NCI-H146 treated with DMSO at 0.1 percent for 48 hours (cell line): ENCODE data around the gene GLRX3.
"Not testable (repeated sequence)": the region's sequence is repeated elsewhere in the genome, so short reads cannot be mapped to it uniquely, and the experiment has no call there.

Experiments
- DNase-seq: peaks from one replicate; lab custom pipeline; 2025; ENCODE audit not compliant: unreplicated experiment; lab: John Stamatoyannopoulos, UW

Gene GLRX3

DNA sequence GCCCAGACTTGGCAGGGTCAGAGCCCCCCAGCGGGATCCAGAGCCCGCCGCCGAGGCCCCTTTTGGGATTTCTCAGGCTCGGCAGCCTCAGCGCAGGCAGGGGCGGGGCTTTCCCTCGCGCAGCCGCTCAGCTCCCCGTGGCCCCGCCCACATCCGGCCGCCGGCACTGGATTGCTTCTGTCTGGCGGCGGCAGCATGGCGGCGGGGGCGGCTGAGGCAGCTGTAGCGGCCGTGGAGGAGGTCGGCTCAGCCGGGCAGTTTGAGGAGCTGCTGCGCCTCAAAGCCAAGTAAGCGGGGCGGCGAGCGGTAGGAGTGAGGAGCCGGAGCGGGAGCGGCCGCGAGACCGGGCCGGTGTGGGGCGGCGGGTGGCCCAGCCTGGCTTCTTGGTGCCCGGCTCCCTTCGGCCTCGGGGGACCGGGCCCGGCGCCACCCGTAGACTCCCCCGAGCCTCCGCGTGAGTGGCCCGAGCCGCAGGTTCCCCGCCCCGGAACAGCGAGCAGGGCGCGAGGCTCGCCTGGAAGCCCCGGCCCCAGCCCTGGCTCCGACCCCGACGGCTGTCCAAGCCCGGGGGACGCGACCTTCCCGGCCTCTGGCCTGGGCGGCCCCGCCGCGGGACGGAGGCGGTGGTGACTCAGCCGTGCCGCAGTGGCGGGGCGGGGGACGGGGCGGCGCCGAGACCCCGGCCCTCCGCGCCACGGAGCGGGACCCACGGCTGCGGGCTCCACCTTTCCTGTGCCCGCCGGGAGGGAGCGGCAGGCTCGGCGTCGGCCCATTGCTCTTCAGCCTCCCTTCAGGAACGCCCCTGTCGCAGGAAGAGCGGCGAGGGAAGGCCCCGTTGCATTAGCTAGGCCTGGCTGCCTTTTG lies at the start of gene GLRX3:
TSS of gene GLRX3 (plus strand) at position 166 of the 864 bp plus-strand sequence. CDS start at position 196, 30 bp downstream.
- peak; percentile 62 for DNase-seq

DNA sequence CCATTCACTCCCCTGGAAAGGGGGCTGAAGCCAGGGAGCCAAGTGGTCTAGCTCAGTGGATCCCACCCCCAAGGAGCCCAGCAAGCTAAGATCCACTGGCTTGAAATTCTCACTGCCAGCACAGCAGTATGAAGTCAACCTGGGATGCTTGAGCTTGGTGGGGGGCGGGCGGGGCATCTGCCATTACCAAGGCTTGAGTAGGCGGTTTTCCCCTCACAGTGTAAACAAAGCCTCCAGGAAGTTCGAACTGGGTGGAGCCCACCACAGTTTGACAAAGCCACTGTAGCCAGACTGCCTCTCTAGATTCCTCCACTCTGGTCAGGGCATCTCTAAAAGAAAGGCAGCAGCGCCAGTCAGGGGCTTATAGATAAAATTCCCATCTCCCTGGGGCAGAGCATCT lies 45.6 kb upstream of the GLRX3 start:
- not testable (repeated sequence) for DNase-seq

DNA sequence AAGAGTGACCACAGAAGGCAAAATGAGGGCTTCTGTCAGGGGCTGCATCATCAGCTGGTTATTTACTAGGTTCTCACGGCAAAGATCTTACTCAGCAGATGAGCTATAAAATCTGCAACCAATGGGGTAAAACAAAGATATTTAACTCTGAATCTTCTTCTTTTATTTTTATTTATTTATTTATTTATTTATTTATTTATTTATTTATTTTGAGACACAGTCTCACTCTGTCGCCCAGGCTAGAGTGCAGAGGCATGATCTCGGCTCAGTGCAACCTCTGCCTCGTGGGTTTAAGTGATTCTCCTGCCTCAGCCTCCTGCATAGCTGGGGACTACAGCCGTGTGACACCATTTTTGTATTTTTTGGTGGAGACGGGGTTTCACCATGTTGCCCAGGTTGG lies 36.8 kb upstream of the GLRX3 start:
- no peak for DNase-seq

DNA sequence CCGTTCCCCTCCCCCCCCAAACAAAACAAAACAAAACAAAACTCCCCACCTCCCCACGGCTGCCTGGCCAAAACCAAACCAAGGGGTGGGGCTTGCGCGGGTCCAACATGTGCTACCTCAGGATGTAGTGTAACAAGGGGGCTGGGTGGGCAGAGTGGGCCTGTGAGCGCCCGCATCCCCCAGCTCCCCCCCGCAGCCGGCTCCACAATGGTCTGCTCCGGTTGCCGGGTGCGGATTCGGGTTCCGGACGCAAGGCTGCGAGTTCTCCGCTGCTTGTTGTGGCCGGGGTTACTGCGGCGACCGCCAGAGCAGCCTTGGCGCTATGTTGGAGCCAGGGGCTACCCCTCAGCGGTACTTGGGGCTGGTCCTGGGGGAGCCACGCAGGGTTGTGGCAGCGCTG lies 30.5 kb upstream of the GLRX3 start:
- DNase-seq, result no peak

DNA sequence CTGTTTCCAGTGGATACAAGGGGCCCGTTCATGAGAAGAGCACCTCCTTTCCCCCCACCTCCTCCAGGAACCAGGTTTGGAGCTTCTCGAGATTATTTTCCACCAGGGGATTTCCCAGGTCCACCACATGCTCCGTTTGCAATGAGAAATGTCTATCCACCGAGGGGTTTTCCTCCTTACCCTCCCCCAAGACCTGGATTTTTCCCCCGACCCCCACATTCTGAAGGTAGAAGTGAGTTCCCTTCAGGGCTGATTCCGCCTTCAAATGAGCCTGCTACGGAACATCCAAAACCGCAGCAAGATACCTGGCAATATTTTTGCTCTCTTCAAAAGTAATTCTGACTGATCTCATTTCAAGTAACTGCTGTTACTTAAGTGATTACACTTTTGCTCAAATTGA lies 28.0 kb upstream of the GLRX3 start:
- DNase-seq, result not testable (repeated sequence)

DNA sequence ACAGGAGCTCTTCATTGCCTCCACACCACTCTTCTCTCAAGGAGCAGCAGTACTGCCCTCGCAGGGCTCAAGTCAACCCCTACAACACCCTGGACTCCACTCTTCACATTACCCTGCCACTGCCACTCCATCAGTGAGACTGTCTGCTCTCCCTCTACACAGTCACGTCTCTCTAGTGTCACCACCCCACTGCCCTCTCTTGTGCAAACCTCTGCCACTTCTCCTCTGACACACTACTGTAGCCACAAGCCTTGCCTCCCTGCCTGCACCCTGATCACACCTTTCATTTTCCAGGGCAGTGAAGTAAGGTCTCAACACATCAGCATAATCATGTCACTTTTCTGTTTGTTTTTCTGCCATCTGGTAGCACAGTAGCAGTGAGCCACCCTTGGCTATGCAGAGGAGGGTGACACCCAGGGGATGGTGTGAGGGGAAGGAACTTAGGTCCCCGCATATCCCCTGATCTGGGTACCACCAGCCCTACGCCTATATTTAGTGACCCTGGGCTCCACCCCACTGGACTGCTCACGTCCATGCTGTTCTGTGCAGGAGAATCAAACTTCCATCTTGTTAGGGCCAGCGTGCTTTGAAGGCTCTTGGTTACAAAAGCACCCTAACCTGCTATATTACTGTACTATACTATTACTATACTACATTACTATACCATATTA lies 27.1 kb upstream of the GLRX3 start:
- DNase-seq, result no peak

DNA sequence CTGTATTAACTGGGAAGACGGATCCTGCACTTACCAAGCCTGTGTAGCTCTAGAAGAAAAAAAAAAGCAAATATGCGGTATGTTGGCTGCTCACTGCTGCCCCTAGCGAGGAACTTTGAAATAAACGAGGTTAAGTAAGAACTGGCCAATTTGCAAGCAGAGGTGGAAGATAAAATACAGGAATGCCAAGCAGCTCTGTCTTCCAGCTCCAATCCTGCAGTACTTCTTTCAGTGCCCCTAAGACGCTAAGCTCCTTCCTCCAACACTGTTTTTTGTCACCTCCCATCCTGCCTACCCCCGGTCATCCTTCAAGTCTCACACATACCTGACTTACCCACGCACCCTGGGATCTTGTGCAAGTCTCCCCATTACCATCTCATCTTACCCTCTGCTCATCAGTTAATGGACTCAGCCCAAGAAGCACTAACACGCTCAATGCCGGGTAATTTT lies 26.4 kb upstream of the GLRX3 start:
- DNase-seq, result peak; percentile 63

DNA sequence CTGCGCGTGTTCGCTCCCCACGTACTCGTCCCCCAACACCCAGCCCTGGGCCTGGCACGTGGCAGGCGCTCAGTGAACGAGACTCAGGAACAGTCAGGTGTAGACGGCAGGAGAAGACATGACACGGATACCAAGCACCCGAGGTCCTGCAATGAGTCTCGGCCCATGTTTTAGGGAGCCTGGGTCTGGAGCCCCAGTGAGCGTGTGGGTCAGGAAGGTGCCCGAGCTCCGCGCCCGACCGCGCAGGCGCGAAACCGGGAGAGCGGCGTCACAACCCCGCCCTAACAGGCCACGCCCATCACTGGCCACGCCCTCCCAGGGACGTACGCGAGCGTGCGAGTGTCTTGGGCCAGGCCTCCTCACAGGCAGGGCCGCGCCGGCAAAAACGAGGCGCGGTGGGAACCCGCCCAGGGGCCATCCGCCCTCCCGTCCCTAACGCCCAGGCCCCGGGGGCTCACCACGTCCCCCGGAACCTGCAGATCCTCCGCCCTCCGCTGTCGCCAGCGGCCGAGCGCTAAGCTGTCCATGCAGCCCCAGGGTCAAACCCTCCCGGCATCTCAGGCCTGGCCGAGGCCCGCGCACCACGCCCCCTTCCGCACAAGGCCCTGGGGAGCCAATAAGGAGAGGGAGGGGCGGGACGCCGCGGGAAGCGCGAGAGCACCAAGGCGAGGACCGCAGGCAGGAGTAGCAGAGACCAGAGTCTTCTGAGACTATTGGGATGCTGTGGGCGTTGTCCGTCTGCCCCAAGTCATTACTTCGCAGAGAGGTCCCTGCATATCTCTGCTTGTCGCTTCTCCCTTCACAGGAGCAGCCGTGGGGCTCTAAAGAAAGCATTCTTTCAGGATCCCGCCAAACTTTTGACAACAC lies 25.7 kb upstream of the GLRX3 start, which contains the start of gene C10orf143:
TSS of gene C10orf143 (minus strand) at position 585 of the 867 bp plus-strand sequence. CDS start at position 527, 58 bp downstream.
- peak; percentile 87 for DNase-seq

DNA sequence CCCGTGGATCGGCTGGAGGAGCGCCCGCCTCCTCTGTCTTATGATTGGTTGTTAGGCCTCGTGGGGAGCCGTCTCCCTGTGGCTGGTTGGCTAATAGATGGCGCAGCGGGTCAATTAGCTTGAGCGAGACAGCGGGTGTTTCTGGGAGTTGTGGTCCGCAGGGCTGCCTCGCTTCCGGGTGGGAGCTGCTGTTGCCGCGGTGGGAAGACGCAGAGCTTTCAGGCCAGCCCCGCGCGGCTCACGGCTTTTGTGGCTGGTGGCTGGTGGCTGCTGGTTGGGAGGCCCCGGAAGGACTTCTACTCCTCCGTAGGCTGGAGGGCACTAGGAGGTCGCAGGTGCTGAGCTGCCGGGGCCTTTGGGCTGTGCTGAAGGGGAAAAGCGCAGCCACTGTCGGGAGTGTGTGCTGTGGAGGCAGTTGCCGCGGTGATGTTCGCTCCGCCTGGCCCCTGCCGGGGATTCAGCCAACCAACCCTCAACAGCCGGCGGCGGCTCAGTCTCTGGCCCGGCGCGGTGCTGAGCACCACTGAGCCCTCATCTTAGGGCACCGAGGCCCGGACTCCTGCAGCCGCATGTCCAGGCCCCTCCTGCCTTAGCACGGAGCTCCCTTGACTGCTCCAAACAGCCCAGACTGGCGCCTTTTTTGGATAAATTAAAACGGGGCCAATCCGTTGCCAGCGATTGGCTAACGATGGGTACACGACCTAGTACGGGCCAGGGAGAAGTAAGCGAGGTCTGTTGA lies 24.9 kb upstream of the GLRX3 start:
- DNase-seq, result peak; percentile 91

DNA sequence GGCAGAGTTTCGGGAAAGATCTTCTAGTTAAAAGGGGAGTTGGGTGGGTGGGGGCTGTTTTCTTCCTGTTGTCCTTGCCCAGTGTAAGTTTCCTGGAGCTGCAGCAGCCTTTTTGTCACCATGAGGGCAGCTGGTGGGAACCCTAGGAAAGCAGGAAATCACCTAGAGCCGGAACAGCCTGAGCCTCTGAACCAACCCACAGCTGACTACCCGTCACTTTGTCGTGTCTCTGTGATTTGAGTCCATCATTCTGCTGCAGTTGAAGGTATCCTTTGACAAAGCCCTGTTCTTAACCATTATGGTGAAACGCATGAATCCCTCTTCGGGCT lies 24.4 kb upstream of the GLRX3 start:
- no peak for DNase-seq

DNA sequence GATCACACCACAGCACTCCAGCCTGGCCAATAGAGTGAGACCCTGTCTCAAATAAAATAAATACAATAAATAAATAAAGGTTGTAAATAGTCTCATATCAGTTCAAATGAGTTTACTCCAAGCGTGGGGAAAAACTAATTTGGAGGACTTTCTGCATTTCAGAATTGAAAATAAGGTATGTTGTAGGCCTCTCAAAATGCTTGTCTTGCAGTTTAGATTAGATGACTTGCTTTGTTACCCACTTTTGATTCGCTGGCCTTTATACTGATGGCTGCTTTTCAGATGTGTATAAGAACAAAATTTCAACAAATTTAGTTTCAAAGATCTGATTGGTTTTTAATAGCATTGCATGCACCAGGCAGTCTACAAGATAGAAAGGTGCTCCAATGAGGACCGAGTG lies 23.4 kb upstream of the GLRX3 start:
- no peak for DNase-seq

DNA sequence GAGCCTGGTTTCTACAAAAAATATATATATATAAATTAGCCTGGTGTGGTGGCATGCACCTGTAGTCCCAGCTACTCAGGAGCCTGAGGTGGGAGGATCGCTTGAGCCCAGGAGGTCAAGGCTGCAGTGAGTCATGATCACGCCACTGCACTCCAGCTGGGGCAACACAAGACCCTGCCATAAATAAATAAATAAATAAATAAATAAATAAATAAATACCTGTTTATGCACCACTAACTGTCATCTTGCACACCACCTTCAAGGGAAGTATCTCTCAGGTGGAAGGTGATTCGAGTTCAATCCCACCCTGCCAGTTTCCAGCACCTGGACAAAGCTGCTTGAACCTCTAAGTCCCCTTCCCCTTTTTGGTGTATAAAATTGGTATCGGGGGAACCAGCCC lies 19.2 kb upstream of the GLRX3 start:
- not testable (repeated sequence) for DNase-seq

DNA sequence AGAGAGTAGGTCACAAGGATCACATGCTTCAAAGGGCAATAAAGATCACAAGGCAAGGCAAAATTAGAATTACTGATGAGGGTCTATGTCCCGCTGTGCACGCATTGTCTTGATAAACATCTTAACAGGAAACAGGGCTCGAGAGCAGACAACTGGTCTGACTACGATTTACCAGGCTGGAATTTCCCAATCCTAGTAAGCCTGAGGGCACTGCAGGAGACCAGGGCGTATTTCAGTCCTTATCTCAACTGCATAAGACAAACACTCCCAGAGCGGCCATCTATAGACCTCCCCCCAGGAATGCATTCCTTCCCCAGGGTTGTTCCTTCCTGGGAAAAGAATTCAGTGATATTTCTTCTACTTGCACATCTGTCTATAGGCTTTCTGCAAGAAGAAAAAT lies 18.7 kb upstream of the GLRX3 start:
- not testable (repeated sequence) for DNase-seq

DNA sequence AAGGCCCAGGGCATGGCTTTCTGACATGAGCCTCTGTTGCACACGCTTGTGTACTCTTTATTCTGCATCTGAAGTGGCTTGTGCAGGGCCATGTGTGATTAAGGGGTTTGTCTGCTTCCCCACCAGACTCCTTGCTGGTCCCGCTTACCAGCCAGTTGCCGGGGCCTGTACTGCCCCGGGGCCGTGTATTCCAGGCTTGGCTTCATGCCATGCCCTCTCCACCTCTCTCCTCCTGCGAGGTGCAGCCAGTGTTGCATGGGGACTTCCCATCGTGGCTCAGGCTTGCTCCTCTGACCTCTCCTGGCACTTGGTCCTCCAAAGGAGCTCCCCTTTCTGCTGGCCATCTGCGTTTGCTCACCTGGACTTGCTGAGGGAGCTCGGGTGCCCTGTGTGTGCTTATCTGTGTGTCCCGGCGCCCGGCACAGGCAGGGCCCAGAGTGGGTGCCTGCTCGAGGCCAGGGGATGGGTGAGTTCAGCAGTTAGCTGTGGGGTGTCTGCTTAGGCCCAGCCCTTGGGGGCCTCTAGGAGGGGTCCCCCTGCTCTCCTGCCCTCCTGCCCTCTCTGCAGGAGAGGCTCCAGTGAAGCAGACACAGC lies 14.6 kb upstream of the GLRX3 start:
- no peak for DNase-seq

DNA sequence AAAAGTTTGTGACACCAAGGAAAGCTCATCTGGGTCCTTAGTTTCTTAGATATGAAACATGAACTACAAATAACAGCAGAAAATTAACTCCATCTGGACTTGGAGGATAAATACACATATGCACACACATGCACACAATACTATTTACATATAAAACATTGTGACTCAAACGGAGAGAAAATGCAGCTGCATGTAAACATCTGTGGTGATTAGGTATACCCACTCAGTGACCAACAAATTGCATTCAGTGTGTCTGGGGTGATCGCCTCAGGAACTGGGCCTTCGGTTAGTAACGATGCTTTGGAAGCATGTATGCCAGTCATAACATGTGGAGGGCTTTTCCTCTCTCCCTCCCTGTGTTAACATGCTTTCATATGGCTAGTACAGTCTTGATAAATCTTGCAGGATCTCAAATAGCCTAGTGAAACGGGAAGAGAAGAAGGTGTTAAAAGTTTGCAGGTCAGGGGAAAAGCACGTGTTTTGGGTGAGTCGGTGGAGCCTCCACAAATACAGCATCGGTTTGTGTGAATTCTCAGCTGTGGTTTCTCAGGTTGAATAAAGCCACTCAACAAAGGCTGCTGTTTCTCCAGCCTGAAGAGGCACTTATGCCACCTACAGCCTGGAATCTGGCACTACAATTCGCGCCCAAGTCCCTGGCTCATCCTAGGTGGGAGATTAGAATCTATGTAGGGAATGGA lies 8.7 kb upstream of the GLRX3 start:
- DNase-seq, result peak; percentile 42

DNA sequence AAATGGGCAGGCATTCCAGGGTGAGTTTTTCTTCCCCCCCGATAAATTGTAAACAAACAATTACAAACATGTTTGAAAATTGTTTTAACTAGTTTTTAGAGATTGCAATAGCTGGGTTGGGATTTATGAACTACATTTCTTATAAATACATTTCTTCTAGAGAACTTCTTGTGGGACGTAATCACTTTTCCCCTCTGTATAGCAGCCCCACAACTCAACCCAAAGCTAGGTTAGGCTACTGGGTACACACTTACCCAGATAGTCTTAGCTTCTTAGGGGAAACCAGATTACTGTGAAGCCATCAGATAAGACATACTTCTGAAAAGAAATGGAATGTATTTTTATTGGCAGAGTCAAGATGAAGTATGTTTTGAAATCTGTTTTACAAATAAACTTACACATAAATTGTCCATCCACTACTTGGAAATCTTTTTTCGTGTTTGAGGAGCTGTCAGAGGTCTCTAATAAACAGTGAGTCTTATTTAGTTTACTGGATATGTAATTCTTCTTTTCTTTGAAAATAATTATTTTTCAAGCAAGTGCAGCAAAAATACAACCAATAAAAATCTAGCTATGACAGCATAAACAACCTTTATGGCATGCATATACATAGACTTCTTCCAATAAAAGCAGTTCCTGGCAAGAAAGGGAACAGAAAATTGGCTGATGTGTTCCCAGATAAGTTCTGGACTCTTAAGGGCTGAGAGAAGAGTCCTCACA lies 8.0 kb upstream of the GLRX3 start:
- no peak for DNase-seq

DNA sequence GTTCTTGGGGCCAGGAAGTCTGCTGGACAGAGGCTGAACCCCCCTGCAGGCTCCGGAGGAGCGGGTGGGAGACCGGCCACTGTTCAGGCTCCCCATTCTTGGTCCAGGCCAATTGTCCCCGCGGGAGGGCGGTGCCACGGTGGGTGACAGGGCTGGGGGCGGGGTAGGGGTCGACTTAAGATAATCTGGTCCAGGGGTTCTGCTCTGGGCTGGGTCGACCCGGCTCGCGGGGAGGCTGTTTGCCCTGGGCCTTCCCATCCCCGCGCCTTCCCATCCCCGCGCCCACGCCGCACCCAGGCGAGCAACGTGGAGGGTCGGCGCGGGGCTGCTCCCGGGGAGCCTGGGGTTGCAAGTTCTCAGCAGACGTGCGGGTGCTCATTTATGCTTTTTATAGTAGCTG lies 7.3 kb upstream of the GLRX3 start:
- no peak for DNase-seq

DNA sequence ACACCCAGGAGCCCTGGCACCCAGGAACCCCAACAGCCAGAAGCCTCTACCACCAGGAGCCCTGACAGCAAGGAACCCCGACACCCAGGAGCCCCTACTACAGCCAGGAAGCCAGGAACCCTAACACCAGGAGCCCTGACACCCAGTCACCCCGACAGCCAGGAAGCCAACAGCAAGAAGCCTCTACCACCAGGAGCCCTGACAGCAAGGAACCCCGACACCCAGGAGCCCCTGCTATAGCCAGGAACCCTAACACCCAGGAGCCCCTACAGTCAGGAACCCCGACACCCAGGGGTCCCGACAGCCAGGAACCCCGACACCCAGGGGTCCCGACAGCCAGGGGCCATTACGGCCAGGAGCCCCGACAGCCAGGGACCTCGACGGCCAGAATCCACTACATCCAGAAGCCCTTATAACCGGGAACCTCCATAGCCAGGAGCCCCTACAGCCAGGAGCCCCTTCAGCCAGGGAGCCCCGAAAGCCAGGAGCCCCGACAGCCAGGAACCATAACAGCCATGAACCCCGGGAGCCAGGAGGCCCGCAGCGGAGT lies 440 bp upstream of the GLRX3 start:
- DNase-seq, result no peak

DNA sequence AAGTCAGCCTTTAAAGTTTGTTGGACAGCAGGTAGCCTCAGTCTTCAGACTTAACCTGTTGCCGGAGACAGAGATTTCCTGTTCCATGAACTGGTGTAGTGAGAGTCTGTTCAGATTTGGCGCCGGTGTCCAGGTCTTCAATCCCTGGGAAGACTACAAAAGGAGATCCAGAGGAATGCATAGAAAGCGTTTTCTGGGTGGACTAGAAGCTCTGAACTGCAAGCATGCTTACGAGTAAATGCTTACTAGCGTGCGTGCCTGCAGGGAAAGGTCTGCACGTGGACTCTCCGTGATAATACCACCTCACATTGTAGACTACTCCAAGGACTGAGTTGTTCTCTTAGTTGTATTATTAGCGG lies 878 bp downstream of the GLRX3 start:
- DNase-seq, result no peak
